Measurements from ENCODE around the gene ERBB4.

DNA sequence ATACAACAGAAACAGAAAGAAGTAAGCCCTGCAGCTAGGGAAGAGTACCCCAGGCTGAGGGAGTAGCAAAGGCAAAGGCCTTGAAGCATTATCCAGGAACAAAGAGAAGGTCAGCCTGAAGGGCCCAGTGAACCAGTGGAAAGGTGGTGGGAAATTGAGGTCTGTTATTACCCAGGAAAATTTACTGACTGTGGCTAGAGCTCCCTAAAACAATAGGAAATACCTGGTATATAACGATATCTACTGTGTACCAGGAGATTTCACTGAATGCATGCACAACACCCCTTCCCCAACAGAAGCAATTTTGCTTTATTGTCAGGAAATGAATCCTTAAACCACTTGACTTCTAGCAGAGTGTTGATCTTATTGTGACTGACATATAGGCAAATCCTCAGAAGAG lies 365.3 kb downstream of the ERBB4 start:
- TF ChIP-seq, protein P1, sequence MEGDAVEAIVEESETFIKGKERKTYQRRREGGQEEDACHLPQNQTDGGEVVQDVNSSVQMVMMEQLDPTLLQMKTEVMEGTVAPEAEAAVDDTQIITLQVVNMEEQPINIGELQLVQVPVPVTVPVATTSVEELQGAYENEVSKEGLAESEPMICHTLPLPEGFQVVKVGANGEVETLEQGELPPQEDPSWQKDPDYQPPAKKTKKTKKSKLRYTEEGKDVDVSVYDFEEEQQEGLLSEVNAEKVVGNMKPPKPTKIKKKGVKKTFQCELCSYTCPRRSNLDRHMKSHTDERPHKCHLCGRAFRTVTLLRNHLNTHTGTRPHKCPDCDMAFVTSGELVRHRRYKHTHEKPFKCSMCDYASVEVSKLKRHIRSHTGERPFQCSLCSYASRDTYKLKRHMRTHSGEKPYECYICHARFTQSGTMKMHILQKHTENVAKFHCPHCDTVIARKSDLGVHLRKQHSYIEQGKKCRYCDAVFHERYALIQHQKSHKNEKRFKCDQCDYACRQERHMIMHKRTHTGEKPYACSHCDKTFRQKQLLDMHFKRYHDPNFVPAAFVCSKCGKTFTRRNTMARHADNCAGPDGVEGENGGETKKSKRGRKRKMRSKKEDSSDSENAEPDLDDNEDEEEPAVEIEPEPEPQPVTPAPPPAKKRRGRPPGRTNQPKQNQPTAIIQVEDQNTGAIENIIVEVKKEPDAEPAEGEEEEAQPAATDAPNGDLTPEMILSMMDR (IDR thresholded peaks at IDR 0.05) = no peak
- no peak for TF ChIP-seq POLR2A (IDR thresholded peaks at IDR 0.05)

Data from Peyer's patch (tissue), 4 donors.